H9 (cell line): ENCODE measurements around the gene RILPL2. TPM values are rescaled to one million over a fixed set of nuclear protein-coding genes. Genes with fewer than 3 reads are reported as not detected.

Experiments
- DNase-seq: peaks from one replicate; pipeline ENCODE4 v3.0.0-alpha.2; 2017
- H2AFZ ChIP-seq: one replicate; pipeline ENCODE4 v1.6.1; 2013; ENCODE audit warnings: mild to moderate bottlenecking, low read length, control low read depth, moderate library complexity
- H2AK5ac ChIP-seq: 2 replicates; pipeline ENCODE4 v1.6.1; 2013; ENCODE audit warnings: low read length, control low read depth, mixed read lengths; ENCODE audit not compliant: insufficient read length
- H2BK120ac ChIP-seq: one replicate; pipeline ENCODE4 v1.6.1; 2013; ENCODE audit warnings: low read depth, mild to moderate bottlenecking, low read length, control low read depth, inconsistent platforms; ENCODE audit not compliant: poor library complexity, severe bottlenecking
- H2BK12ac ChIP-seq: 2 replicates; pipeline ENCODE4 v1.6.1; 2013; ENCODE audit warnings: low read length, control low read depth, mixed read lengths, low read depth; ENCODE audit not compliant: insufficient read length
- H2BK15ac ChIP-seq: 2 replicates; pipeline ENCODE4 v1.6.1; 2013; ENCODE audit warnings: low read depth, low read length, control low read depth
- H2BK20ac ChIP-seq: one replicate; pipeline ENCODE4 v1.6.1; 2013; ENCODE audit warnings: low read depth, mild to moderate bottlenecking, low read length, control low read depth, inconsistent platforms; ENCODE audit not compliant: poor library complexity, severe bottlenecking
- H2BK5ac ChIP-seq: 2 replicates; pipeline ENCODE4 v1.6.1; 2013; ENCODE audit warnings: low read length, control low read depth, mixed read lengths; ENCODE audit not compliant: insufficient read length
- H3K14ac ChIP-seq: 2 replicates; pipeline ENCODE4 v1.6.1; 2013; ENCODE audit warnings: low read length, control low read depth; ENCODE audit not compliant: insufficient read depth
- H3K18ac ChIP-seq: 2 replicates; pipeline ENCODE4 v1.6.1; 2013; ENCODE audit warnings: low read depth, mild to moderate bottlenecking, mixed read lengths, low read length, control low read depth; ENCODE audit not compliant: insufficient read length
- H3K23ac ChIP-seq: 2 replicates; pipeline ENCODE4 v1.6.1; 2013; ENCODE audit warnings: low read length, control low read depth, mixed read lengths, low read depth; ENCODE audit not compliant: insufficient read length
- H3K23me2 ChIP-seq: 2 replicates; pipeline ENCODE4 v1.6.1; 2013; ENCODE audit warnings: low read depth, mild to moderate bottlenecking, mixed read lengths, low read length, control low read depth; ENCODE audit not compliant: insufficient read length, poor library complexity, severe bottlenecking
- H3K27ac ChIP-seq: 2 replicates; pipeline ENCODE4 v1.5.1; 2013; ENCODE audit warnings: low read length, control low read depth, mixed read lengths, low read depth; ENCODE audit not compliant: insufficient read length
- H3K27me3 ChIP-seq: 2 replicates; pipeline ENCODE4 v1.6.1; 2013; ENCODE audit warnings: low read length, control low read depth, inconsistent platforms; ENCODE audit not compliant: insufficient read depth
- H3K4ac ChIP-seq: 2 replicates; pipeline ENCODE4 v1.6.1; 2013; ENCODE audit warnings: low read depth, mild to moderate bottlenecking, control low read depth, inconsistent platforms, low read length, moderate library complexity
- H3K4me1 ChIP-seq: 2 replicates; pipeline ENCODE4 v1.6.1; 2013; ENCODE audit warnings: low read length, control low read depth, inconsistent platforms; ENCODE audit not compliant: insufficient read depth
- H3K4me2 ChIP-seq: 2 replicates; pipeline ENCODE4 v1.6.1; 2013; ENCODE audit warnings: low read length, control low read depth, mixed read lengths; ENCODE audit not compliant: insufficient read length, insufficient read depth
- H3K56ac ChIP-seq: 2 replicates; pipeline ENCODE4 v1.6.1; 2013; ENCODE audit warnings: low read depth, mild to moderate bottlenecking, mixed read lengths, low read length, control low read depth; ENCODE audit not compliant: insufficient read length
- H3K79me1 ChIP-seq: 2 replicates; pipeline ENCODE4 v1.6.1; 2013; ENCODE audit warnings: low read depth, mild to moderate bottlenecking, moderate library complexity, low read length, control low read depth, inconsistent platforms; ENCODE audit not compliant: insufficient read depth, poor library complexity, severe bottlenecking
- H3K79me2 ChIP-seq: 2 replicates; pipeline ENCODE4 v1.6.1; 2013; ENCODE audit warnings: low read length, control low read depth, inconsistent platforms; ENCODE audit not compliant: insufficient read depth
- H3K9ac ChIP-seq: 2 replicates; pipeline ENCODE4 v1.6.1; 2013; ENCODE audit warnings: low read length, control low read depth, mixed read lengths; ENCODE audit not compliant: insufficient read length; ENCODE audit errors: extremely low read depth
- H3K9me3 ChIP-seq: one replicate; pipeline ENCODE4 v1.6.1; 2013; ENCODE audit warnings: low read depth, low read length, inconsistent platforms; ENCODE audit not compliant: control insufficient read depth
- H3T11ph ChIP-seq: one replicate; pipeline ENCODE4 v1.6.1; 2013; ENCODE audit warnings: mild to moderate bottlenecking, low read length, control low read depth, inconsistent platforms
- H4K20me1 ChIP-seq: one replicate; pipeline ENCODE4 v1.6.1; 2013; ENCODE audit not compliant: control insufficient read depth, insufficient read length, insufficient read depth
- H4K5ac ChIP-seq: 2 replicates; pipeline ENCODE4 v1.6.1; 2013; ENCODE audit warnings: low read depth, mild to moderate bottlenecking, mixed read lengths, low read length, control low read depth; ENCODE audit not compliant: insufficient read length
- H4K8ac ChIP-seq: replicated peaks from 2 replicates; pipeline ENCODE4 v1.6.1; 2013; ENCODE audit warnings: low read length, control low read depth, mixed read lengths, low read depth; ENCODE audit not compliant: insufficient read length
- H4K91ac ChIP-seq: 2 replicates; pipeline ENCODE4 v1.6.1; 2013; ENCODE audit warnings: low read depth, mild to moderate bottlenecking, moderate library complexity, mixed read lengths, low read length, control low read depth; ENCODE audit not compliant: insufficient read length
- H3K27ac Mint-ChIP-seq, 3 experiments: 2 replicates in 2 of 3; 3 replicates in 1 of 3; pipeline ENCODE4 v1.8.0; 2020 to 2021; ENCODE audit warnings: mixed read lengths in 3 of 3, mild to moderate bottlenecking in 1 of 3, moderate library complexity in 1 of 3
- H3K27me3 Mint-ChIP-seq: 2 replicates; pipeline ENCODE4 v1.8.0; 2021; ENCODE audit warnings: low read depth, mild to moderate bottlenecking, moderate library complexity, mixed read lengths
- H3K36me3 Mint-ChIP-seq, 3 experiments: 2 replicates in 2 of 3; 3 replicates in 1 of 3; pipeline ENCODE4 v1.8.0; 2020 to 2021; ENCODE audit warnings: low read depth in 3 of 3, mixed read lengths in 3 of 3; ENCODE audit not compliant: insufficient read depth in 1 of 3
- H3K4me1 Mint-ChIP-seq, 2 experiments: 2 replicates each; pipeline ENCODE4 v1.8.0; 2020; ENCODE audit warnings: mixed read lengths in 2 of 2
- H3K4me3 Mint-ChIP-seq, 2 experiments: 2 replicates in 1 of 2; 3 replicates in 1 of 2; pipeline ENCODE4 v1.8.0; 2020 to 2021; ENCODE audit warnings: mild to moderate bottlenecking in 2 of 2, mixed read lengths in 2 of 2, moderate library complexity in 1 of 2
- H3K9me3 Mint-ChIP-seq, 2 experiments: 2 replicates in 1 of 2; 3 replicates in 1 of 2; pipeline ENCODE4 v1.8.0; 2020; ENCODE audit warnings: mild to moderate bottlenecking in 2 of 2, mixed read lengths in 2 of 2, moderate library complexity in 1 of 2
- CTCF ChIP-seq: fragments of 200-600 bp; sonication (generic); conservative IDR thresholded peaks from 3 replicates; pipeline ENCODE4 v1.8.0; 2021; ENCODE audit warnings: antibody characterized with exemption, mild to moderate bottlenecking
- WGBS: extraction: QIAGEN DNeasy Blood & Tissue Kit; methylation state at CpG from one replicate; pipeline ENCODE4 v1.1.7; 2013; ENCODE audit warnings: missing lambda C conversion rate, low lambda C conversion rate, mixed read lengths; ENCODE audit not compliant: insufficient read length; ENCODE audit errors: extremely low coverage; 5-methylcytosine and 5-hydroxymethylcytosine counted together
- total RNA-seq: library from RNA; stranded (reverse); gene quantifications from 2 replicates; pipeline ENCODE4 v1.2.1, GENCODE V29; 2021

The RILPL2 gene
- total RNA-seq, 1 experiment from 2014 or later = 1.4 TPM

GRCh38 chr12:123391546-123392343 is 44.7 kb downstream of the RILPL2 start:
- Histone ChIP-seq H3K23me2 (peaks cover 6% of the 10 kb centered on the region), H3K9me3 (no peaks in the 10 kb centered on the region), H3K18ac (no peak overlapping the region), H2AFZ (no peak overlapping the region), H3K9ac (no peak overlapping the region), H4K20me1 (no peaks in the 10 kb centered on the region), H3K27me3 (no peaks in the 10 kb centered on the region; the same call in 1 of the 2 replicates), H3K4ac (no peak overlapping the region), H3K27ac (no peak overlapping the region), H3T11ph (no peak overlapping the region), H3K23ac (no peak overlapping the region), H2BK20ac (no peak overlapping the region), H3K79me1 (no peaks in the 10 kb centered on the region), H2BK120ac (no peak overlapping the region), H3K56ac (no peak overlapping the region), H2BK12ac (no peak overlapping the region), H2BK5ac (no peak overlapping the region), H3K14ac (no peak overlapping the region), H3K79me2 (no peaks in the 10 kb centered on the region), H4K5ac (no peak overlapping the region), H2AK5ac (no peak overlapping the region), H2BK15ac (no peak overlapping the region), H4K91ac (no peak overlapping the region), H4K8ac (no peak overlapping the region), H3K4me2 (no peak overlapping the region), H3K4me1 (peaks cover 3% of the 10 kb centered on the region; the same call in 1 of the 2 replicates)
- Mint-ChIP-seq H3K36me3 (peaks cover 11 to 54% (median 41%) of the 10 kb centered on the region in 3 experiments), H3K27me3 (peaks cover 64% of the 10 kb centered on the region), H3K27ac (no peak overlapping the region), H3K4me3 (no peak overlapping the region), H3K4me1 (peaks cover 14 to 15% of the 10 kb centered on the region in 2 experiments), H3K9me3 (no peaks in the 10 kb centered on the region; a peak in 1 of 5 replicates)
- TF ChIP-seq CTCF = no peak
- no peak for DNase-seq
- no CpG with 5 or more reads among the region's 8 CpGs for WGBS
